GM18502 (cell line): ENCODE data around the gene OR2F2.

ENCODE experiments used
- ATAC-seq: cut with Tn5 transposase; IDR thresholded peaks from one replicate; pipeline ENCODE4 v1.9.1; 2021; ENCODE audit warnings: mild to moderate bottlenecking; ENCODE audit not compliant: unreplicated experiment, poor library complexity

Gene OR2F2

GRCh38 chr7:143974459-143974858, 39.4 kb downstream of the OR2F2 start:
- ATAC-seq: no peak

- ATAC-seq: no peak
Observed at GRCh38 chr7:143975617-143976016, 40.6 kb downstream of the OR2F2 start.

- no peak for ATAC-seq
Observed at GRCh38 chr7:143978585-143978984, 43.6 kb downstream of the OR2F2 start.

- ATAC-seq: no peak
Observed at GRCh38 chr7:143979359-143979758, 44.3 kb downstream of the OR2F2 start.

GRCh38 chr7:143979998-143980397, 45.0 kb downstream of the OR2F2 start:
- ATAC-seq: no peak

- ATAC-seq: no peak
Observed at GRCh38 chr7:143980746-143981510, 45.9 kb downstream of the OR2F2 start.

GRCh38 chr7:143983960-143984359, 48.9 kb downstream of the OR2F2 start:
- ATAC-seq: no peak
